ENCODE data around the gene PML. TPM values are rescaled to one million over a fixed set of nuclear protein-coding genes. Genes with fewer than 3 reads are reported as not detected.

The PML gene
- polyA plus RNA-seq, 1 experiment, result 14.3 TPM

DNA sequence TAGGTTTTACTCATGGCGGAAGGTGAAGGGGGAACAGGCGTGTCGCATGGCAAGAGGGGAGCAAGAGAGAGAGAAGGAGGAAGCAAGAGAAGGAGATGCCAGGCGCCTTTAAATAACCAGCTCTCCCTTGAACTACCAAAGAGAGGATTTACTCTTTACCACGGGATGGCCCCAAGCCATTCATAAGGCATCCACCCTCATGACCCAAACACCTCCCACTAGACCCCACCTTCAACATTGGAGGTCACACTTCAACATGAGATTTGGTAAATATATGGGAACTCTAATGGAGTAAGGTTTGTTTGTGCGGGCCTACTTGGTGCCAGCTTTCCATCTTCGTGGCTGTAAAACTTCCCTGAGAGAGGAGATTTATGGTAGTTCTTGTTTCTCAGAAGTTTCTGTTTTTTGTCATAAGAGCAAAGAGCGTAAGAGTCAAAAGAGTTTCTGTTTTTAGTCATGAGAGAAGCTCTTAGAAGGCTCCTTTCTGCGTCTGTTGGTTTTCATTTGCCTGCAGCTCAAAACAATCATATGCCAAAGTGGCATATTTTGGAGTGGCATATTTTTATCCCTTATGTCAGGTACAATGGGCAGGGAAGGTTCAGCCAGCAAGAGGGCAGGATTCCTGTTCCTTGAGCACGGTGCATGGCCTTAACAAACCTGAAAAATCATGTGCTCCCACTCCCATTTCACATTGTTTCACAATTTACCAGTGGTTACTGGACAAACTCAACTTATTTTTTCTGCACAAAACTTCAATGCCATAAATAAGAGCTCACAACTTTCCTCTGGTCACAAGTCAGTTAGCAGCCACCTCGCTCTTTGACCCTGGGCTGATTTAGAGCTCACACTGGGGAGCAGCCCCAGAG lies 12.5 kb downstream of the PML start:
- ChIA-PET CTCF (interaction anchor here (1.4 kb wide), 1 partner anchor 30 kb away, joined by 3 read pairs; no protein-coding TSS in a partner anchor), POLR2A (no interaction called here)
- no peak for DNase-seq (ENCODE audit: low read depth)
- TF ChIP-seq, protein P1, sequence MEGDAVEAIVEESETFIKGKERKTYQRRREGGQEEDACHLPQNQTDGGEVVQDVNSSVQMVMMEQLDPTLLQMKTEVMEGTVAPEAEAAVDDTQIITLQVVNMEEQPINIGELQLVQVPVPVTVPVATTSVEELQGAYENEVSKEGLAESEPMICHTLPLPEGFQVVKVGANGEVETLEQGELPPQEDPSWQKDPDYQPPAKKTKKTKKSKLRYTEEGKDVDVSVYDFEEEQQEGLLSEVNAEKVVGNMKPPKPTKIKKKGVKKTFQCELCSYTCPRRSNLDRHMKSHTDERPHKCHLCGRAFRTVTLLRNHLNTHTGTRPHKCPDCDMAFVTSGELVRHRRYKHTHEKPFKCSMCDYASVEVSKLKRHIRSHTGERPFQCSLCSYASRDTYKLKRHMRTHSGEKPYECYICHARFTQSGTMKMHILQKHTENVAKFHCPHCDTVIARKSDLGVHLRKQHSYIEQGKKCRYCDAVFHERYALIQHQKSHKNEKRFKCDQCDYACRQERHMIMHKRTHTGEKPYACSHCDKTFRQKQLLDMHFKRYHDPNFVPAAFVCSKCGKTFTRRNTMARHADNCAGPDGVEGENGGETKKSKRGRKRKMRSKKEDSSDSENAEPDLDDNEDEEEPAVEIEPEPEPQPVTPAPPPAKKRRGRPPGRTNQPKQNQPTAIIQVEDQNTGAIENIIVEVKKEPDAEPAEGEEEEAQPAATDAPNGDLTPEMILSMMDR (IDR thresholded peaks at IDR 0.05; ENCODE audit: insufficient read depth, low read depth, low read length), result no peak
- H3K4me3 ChIP-seq (ENCODE audit: low read depth, low read length), result no peak overlapping the region
- H3K27me3 ChIP-seq (ENCODE audit: control insufficient read depth, insufficient read depth, low read length), result no peaks in the 10 kb centered on the region
- H3K36me3 ChIP-seq (ENCODE audit: control insufficient read depth, insufficient read depth, low read length), result peaks cover 13% of the 10 kb centered on the region

DNA sequence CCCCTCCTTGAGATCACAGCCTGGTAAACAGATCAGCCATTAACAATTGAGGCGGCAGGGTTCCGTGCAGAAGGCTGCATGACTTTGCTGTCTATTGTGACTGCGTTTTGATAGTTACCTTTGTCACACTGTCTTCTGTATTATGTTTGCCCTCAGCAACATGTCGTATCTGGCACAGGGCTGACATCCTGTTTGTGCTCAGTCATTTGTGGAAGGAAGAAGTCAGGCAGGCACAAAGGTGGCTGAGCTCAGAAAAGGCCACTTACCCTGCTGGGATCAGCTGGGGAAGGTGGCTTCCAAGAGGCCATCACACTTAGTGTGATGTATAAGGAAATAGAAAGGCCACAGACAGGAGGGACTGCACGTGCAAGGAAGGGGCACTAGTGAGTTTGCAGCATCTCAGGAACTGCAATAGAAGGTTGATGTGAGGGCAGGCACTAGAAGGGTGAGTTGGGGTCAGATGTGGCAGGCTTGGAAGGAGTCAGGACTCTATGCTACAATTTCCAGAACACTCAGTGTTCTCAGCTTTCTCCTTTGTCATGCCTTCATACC lies 13.4 kb downstream of the PML start:
- H3K36me3 ChIP-seq (ENCODE audit: control insufficient read depth, insufficient read depth, low read length), result peaks cover 13% of the 10 kb centered on the region
- H3K4me3 ChIP-seq (ENCODE audit: low read depth, low read length), result no peak overlapping the region
- TF ChIP-seq, protein P1 (IDR thresholded peaks at IDR 0.05; ENCODE audit: insufficient read depth, low read depth, low read length), result no peak
- CTCF ChIA-PET, result interaction anchor here (1.2 to 1.4 kb wide), 2 partner anchors 29 to 33 kb away, joined by 3 read pairs; no protein-coding TSS in a partner anchor
- no peak for DNase-seq (ENCODE audit: low read depth)
- POLR2A ChIA-PET, result no interaction called here
- no peaks in the 10 kb centered on the region for H3K27me3 ChIP-seq (ENCODE audit: control insufficient read depth, insufficient read depth, low read length)

DNA sequence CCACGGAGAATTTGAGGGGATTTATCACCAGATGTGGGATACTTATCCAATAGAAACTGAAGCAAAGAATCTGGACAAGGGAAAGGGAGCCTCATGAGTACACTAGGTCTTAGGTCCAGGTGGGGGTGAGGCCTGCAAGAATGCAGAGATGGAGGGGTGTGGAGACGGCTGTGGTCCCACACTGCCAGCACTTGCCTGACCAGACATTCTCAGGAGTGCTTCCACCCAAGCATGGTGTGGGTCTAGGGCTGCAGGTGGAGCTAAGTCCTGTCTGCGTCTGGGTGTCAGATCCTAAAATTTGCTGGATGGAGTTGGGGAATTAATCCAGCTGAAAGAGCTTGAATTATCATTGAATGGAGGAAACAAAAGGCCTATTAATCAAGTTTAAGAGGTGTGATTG lies 14.4 kb downstream of the PML start:
- CTCF ChIA-PET, result interaction anchor here (1.2 kb wide), 1 partner anchor 32 kb away, joined by 3 read pairs; no protein-coding TSS in a partner anchor
- no peak for DNase-seq (ENCODE audit: low read depth)
- H3K27me3 ChIP-seq (ENCODE audit: control insufficient read depth, insufficient read depth, low read length), result no peaks in the 10 kb centered on the region
- peaks cover 13% of the 10 kb centered on the region for H3K36me3 ChIP-seq (ENCODE audit: control insufficient read depth, insufficient read depth, low read length)
- TF ChIP-seq, protein P1 (IDR thresholded peaks at IDR 0.05; ENCODE audit: insufficient read depth, low read depth, low read length), result no peak
- no peak overlapping the region for H3K4me3 ChIP-seq (ENCODE audit: low read depth, low read length)
- POLR2A ChIA-PET, result no interaction called here

DNA sequence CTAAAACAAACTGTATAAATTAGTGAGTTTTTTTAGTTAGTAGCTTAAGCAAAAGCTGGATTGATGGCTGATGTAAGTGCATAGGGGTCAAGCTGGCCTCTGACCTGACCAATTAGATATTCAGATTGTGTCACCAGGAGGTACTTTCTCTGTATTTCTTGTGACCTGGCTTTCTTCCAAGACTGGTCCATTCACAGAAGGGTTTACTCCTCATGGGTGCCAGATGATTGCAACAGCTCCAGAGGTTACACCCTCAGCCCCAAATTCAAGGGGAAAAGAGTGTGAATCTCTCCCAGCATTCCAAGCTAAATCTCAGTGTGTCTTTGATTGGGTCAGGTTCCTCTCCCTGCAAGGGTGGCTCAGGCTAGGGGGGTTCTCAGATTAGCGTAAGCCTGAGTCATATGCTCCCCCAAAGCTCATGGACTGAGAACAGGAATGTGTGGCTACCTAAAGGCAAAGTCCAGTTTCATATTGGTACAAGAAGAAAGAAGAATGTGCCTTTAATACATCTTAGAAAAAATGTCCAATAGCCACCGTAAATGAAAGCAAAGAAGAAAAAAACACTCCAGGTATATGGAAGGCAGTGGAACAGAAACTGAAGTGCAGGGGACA lies 16.5 kb downstream of the PML start:
- peaks cover 12% of the 10 kb centered on the region for H3K36me3 ChIP-seq (ENCODE audit: control insufficient read depth, insufficient read depth, low read length)
- no peak for DNase-seq (ENCODE audit: low read depth)
- POLR2A ChIA-PET, result interaction anchor here (1.0 kb wide), 1 partner anchor 29 kb away, joined by 4 read pairs; no protein-coding TSS in a partner anchor
- CTCF ChIA-PET, result interaction anchor here (0.7 to 3.0 kb wide), 4 partner anchors 9 to 27 kb away, joined by 3 to 10 read pairs (median 3); partner anchors contain the start of gene STOML1
- H3K27me3 ChIP-seq (ENCODE audit: control insufficient read depth, insufficient read depth, low read length), result no peaks in the 10 kb centered on the region
- no peak overlapping the region for H3K4me3 ChIP-seq (ENCODE audit: low read depth, low read length)
- TF ChIP-seq, protein P1 (IDR thresholded peaks at IDR 0.05; ENCODE audit: insufficient read depth, low read depth, low read length), result no peak

DNA sequence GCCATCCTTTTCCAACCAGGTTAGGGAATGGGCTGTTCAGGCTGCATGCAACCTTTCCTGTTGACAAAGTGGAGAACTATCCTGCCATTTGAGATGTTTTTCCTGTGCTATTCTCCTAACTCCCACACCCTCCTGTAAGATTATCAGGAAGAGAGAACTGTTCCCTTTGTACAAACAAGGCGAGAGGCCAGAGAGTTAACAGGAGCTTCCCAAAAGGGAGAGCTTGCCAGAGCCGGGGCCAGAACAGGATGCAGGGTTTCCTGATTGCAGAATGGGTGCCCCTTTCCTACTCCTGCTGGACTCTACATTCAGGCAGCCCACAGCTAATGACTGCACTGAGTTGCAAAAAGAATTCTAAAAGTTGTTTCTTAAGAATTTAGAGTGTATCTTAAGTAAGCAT lies 17.1 kb downstream of the PML start:
- POLR2A ChIA-PET, result no interaction called here
- CTCF ChIA-PET, result interaction anchor here (0.9 to 3.0 kb wide), 4 partner anchors 10 to 27 kb away, joined by 3 to 10 read pairs (median 4); partner anchors contain the start of gene STOML1

More for the DNA sequence above, 17.1 kb downstream of the PML start:
- Histone ChIP-seq H3K27me3 (ENCODE audit: control insufficient read depth, insufficient read depth, low read length) (no peaks in the 10 kb centered on the region), H3K4me3 (ENCODE audit: low read depth, low read length) (no peak overlapping the region), H3K36me3 (ENCODE audit: control insufficient read depth, insufficient read depth, low read length) (peaks cover 11% of the 10 kb centered on the region)
- no peak for DNase-seq (ENCODE audit: low read depth)
- TF ChIP-seq, protein P1 (IDR thresholded peaks at IDR 0.05; ENCODE audit: insufficient read depth, low read depth, low read length), result no peak
